ENCODE results near the gene TCF15. TPM values are rescaled to one million over a fixed set of nuclear protein-coding genes. Genes with fewer than 3 reads are reported as not detected.

The TCF15 gene
- total and polyA plus RNA-seq, 2 of the 13 experiments (the other 11 are each of a cell fraction or from before 2014, with no cell fraction given) = not detected

DNA sequence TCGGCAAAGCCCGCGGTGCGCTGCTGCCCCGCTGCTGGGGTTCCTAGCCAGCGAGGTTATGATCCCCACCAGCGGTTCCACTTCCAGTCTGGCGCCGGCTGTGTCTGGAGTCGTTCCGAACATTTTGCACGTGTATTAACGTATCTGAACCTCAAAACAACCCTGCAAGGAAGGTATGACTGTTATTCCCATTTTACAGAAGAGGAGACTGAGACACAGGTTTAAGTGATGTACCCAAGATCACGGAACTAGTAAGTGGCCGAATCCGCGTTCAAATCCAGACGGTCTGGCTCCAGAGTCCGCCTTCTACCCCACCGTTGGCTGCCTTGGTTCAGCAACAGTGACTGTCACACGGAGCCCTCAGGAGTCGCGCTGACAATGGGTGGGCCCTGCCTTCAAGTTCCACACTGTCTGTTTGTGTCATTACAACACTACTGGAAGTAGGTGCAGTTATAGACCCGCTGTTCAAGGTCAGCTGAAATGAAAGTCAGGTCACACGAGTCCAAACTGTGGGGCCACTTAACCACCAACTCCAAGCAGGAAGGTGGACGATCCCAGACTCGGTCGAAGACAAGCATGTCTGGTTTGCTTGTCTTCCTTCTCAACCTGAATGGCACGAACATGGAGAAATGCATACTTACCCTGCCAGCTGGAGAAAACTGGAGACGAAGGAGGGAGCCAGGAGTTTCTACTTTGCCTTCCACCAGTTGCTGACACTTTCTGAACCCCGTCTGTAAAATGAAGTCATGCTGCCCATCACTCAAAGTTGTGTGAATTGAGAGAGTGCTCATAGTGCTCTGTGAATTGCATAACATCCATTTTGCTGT, 43.7 kb upstream of the TCF15 start (continued):
- TF ChIP-seq TCF12 (IDR thresholded peaks at IDR 0.05) (no peak), TCF12 (CRISPR knock-in tag; IDR thresholded peaks at IDR 0.05) (peak; percentile 84; the same call in 1 of the 2 replicates), CENPX (CRISPR knock-in tag; IDR thresholded peaks at IDR 0.05) (no peak), BRD4 (CRISPR knock-in tag; IDR thresholded peaks at IDR 0.05) (no peak), ZNF652 (CRISPR knock-in tag; IDR thresholded peaks at IDR 0.05; ENCODE audit: borderline replicate concordance, low read depth) (no peak), NR3C1 (CRISPR knock-in tag; IDR thresholded peaks at IDR 0.05) (no peak), NFYB (CRISPR knock-in tag; IDR thresholded peaks at IDR 0.05) (no peak), ZFY (CRISPR knock-in tag; IDR thresholded peaks at IDR 0.05) (no peak), CBX2 (IDR thresholded peaks at IDR 0.05; ENCODE audit: low read depth, low read length) (no peak; the same call in 1 of the 2 replicates), CBX2 (CRISPR knock-in tag; IDR thresholded peaks at IDR 0.05; ENCODE audit: low read depth) (0 out of 2 replicates have a peak, but pooled peaks have one; percentile 11), ZSCAN30 (CRISPR knock-in tag; IDR thresholded peaks at IDR 0.05) (peak; percentile 91), ZNF841 (CRISPR knock-in tag; IDR thresholded peaks at IDR 0.05; ENCODE audit: borderline replicate concordance) (no peak; the same call in 1 of the 2 replicates), GATAD1 (CRISPR knock-in tag; IDR thresholded peaks at IDR 0.05) (no peak), NFE2L1 (CRISPR knock-in tag; IDR thresholded peaks at IDR 0.05; ENCODE audit: borderline replicate concordance) (peak; percentile 85; the same call in 1 of the 2 replicates), SRSF1 (optimal IDR thresholded peaks at IDR 0.05; ENCODE audit: low read depth, low read length) (peak; percentile 27), EEA1 (CRISPR knock-in tag; IDR thresholded peaks at IDR 0.05; ENCODE audit: borderline replicate concordance) (no peak), NR2C2 (CRISPR knock-in tag; IDR thresholded peaks at IDR 0.05; ENCODE audit: borderline replicate concordance) (no peak; the same call in 1 of the 2 replicates), KLF9 (CRISPR knock-in tag; IDR thresholded peaks at IDR 0.05; ENCODE audit: low read depth) (no peak), ZNF34 (CRISPR knock-in tag; IDR thresholded peaks at IDR 0.05; ENCODE audit: borderline replicate concordance) (no peak)
- TF ChIP-seq, protein P1, sequence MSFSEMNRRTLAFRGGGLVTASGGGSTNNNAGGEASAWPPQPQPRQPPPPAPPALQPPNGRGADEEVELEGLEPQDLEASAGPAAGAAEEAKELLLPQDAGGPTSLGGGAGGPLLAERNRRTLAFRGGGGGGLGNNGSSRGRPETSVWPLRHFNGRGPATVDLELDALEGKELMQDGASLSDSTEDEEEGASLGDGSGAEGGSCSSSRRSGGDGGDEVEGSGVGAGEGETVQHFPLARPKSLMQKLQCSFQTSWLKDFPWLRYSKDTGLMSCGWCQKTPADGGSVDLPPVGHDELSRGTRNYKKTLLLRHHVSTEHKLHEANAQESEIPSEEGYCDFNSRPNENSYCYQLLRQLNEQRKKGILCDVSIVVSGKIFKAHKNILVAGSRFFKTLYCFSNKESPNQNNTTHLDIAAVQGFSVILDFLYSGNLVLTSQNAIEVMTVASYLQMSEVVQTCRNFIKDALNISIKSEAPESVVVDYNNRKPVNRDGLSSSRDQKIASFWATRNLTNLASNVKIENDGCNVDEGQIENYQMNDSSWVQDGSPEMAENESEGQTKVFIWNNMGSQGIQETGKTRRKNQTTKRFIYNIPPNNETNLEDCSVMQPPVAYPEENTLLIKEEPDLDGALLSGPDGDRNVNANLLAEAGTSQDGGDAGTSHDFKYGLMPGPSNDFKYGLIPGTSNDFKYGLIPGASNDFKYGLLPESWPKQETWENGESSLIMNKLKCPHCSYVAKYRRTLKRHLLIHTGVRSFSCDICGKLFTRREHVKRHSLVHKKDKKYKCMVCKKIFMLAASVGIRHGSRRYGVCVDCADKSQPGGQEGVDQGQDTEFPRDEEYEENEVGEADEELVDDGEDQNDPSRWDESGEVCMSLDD (CRISPR knock-in tag; IDR thresholded peaks at IDR 0.05; ENCODE audit: borderline replicate concordance) = peak; percentile 36; the same call in 1 of the 2 replicates
- TF ChIP-seq, protein P2, sequence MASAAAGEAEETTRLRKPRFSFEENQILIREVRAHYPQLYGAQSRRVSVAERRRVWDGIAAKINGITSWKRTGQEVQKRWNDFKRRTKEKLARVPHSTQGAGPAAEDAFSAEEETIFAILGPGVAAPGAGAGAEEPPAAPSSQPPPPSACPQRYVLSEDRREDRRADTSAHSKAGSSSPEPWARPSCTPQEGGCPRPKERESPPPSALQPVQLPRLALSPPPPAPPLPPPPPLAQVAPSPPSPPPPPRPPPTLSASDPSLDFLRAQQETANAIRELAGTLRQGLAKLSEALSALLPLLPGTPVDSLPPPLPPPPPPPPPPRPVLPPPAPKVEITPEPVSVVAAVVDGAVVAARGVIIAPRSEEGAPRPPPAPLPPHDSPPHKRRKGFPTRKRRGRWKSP (CRISPR knock-in tag; IDR thresholded peaks at IDR 0.05) = peak; percentile 41; the same call in 1 of the 2 replicates
- TF ChIP-seq, protein P3, sequence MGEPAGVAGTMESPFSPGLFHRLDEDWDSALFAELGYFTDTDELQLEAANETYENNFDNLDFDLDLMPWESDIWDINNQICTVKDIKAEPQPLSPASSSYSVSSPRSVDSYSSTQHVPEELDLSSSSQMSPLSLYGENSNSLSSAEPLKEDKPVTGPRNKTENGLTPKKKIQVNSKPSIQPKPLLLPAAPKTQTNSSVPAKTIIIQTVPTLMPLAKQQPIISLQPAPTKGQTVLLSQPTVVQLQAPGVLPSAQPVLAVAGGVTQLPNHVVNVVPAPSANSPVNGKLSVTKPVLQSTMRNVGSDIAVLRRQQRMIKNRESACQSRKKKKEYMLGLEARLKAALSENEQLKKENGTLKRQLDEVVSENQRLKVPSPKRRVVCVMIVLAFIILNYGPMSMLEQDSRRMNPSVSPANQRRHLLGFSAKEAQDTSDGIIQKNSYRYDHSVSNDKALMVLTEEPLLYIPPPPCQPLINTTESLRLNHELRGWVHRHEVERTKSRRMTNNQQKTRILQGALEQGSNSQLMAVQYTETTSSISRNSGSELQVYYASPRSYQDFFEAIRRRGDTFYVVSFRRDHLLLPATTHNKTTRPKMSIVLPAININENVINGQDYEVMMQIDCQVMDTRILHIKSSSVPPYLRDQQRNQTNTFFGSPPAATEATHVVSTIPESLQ (CRISPR knock-in tag; conservative IDR thresholded peaks at IDR 0.05) = no peak
- TF ChIP-seq, protein P4, sequence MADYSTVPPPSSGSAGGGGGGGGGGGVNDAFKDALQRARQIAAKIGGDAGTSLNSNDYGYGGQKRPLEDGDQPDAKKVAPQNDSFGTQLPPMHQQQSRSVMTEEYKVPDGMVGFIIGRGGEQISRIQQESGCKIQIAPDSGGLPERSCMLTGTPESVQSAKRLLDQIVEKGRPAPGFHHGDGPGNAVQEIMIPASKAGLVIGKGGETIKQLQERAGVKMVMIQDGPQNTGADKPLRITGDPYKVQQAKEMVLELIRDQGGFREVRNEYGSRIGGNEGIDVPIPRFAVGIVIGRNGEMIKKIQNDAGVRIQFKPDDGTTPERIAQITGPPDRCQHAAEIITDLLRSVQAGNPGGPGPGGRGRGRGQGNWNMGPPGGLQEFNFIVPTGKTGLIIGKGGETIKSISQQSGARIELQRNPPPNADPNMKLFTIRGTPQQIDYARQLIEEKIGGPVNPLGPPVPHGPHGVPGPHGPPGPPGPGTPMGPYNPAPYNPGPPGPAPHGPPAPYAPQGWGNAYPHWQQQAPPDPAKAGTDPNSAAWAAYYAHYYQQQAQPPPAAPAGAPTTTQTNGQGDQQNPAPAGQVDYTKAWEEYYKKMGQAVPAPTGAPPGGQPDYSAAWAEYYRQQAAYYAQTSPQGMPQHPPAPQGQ (CRISPR knock-in tag; IDR thresholded peaks at IDR 0.05; ENCODE audit: borderline replicate concordance) = peak; percentile 87

All from HepG2 (cell line).